ENCODE data around the gene MAT2A. TPM values are rescaled to one million over a fixed set of nuclear protein-coding genes. Genes with fewer than 3 reads are reported as not detected.
A peak's percentile ranks its signal among the peaks of the same experiment; 100 is the strongest.

The MAT2A gene
- polyA plus RNA-seq, 1 donor (not counting 4 experiments of a cell fraction or from before 2014, with no cell fraction given): 353 TPM

- Histone ChIP-seq H4K20me1 (ENCODE audit: control insufficient read depth, extremely low read depth, insufficient read depth, low read length) (peaks cover 34% of the 10 kb centered on the region), H3K9me3 (ENCODE audit: control insufficient read depth, low read depth, low read length) (no peaks in the 10 kb centered on the region), H3K9ac (ENCODE audit: control insufficient read depth, extremely low read depth, insufficient read depth, low read length) (peak overlapping the region; percentile 100), H3K27ac (ENCODE audit: control insufficient read depth, insufficient read depth, low read length) (peak overlapping the region; percentile 98), H3K79me2 (ENCODE audit: control insufficient read depth, insufficient read depth, low read length) (peaks cover 55% of the 10 kb centered on the region), H3K9me1 (ENCODE audit: control insufficient read depth, extremely low read depth, insufficient read depth, low read length) (peaks cover 2% of the 10 kb centered on the region), H3K4me3 (ENCODE audit: control insufficient read depth in 2 of 3, extremely low read depth in 1 of 3, insufficient read depth in 2 of 3, low read depth in 1 of 3, low read length in 3 of 3) (peak overlapping the region; percentile 75 to 97 (median 86)), H3K4me2 (ENCODE audit: control insufficient read depth, extremely low read depth, insufficient read depth, low read depth, low read length) (peak overlapping the region; percentile 92), H3K27me3 (ENCODE audit: control insufficient read depth, extremely low read depth, insufficient read depth, low read length) (no peaks in the 10 kb centered on the region), H3K36me3 (ENCODE audit: control insufficient read depth in 2 of 2, extremely low read depth in 1 of 2, insufficient read depth in 2 of 2, low read length in 2 of 2) (peaks cover 13 to 45% of the 10 kb centered on the region in 2 experiments), H3K4me1 (ENCODE audit: control insufficient read depth, extremely low read depth, insufficient read depth, low read length) (peaks cover 50% of the 10 kb centered on the region), H2AFZ (ENCODE audit: control insufficient read depth, low read length) (no peak overlapping the region)
- TF ChIP-seq EZH2 (IDR thresholded peaks at IDR 0.05; ENCODE audit: low read length) (no peak), CTCF (optimal IDR thresholded peaks at IDR 0.05 in 1 of 3, IDR thresholded peaks at IDR 0.05 in 1 of 3, conservative IDR thresholded peaks at IDR 0.05 in 1 of 3; ENCODE audit: extremely low read depth in 1 of 3, insufficient read depth in 2 of 3, low read length in 3 of 3) (no peak)
- dilution Hi-C loops (cut with MboI; ENCODE audit: extremely low pct_ligation_motif_present, low sequenced_read_pairs): no loop called here
- no peak for FAIRE-seq
- no peak for DNase-seq (ENCODE audit: low read depth, low spot score)
These were observed 579 bp downstream of the MAT2A start for GRCh38 chr2:85539361-85540132.

- no peak overlapping the region for H2AFZ ChIP-seq (ENCODE audit: control insufficient read depth, low read length)
- peaks cover 55% of the 10 kb centered on the region for H3K79me2 ChIP-seq (ENCODE audit: control insufficient read depth, insufficient read depth, low read length)
- H3K9me1 ChIP-seq (ENCODE audit: control insufficient read depth, extremely low read depth, insufficient read depth, low read length): peaks cover 2% of the 10 kb centered on the region
- dilution Hi-C loops (cut with MboI; ENCODE audit: extremely low pct_ligation_motif_present, low sequenced_read_pairs): no loop called here
- peak overlapping the region; percentile 92 for H3K4me2 ChIP-seq (ENCODE audit: control insufficient read depth, extremely low read depth, insufficient read depth, low read depth, low read length)
- peak overlapping the region; percentile 100 for H3K9ac ChIP-seq (ENCODE audit: control insufficient read depth, extremely low read depth, insufficient read depth, low read length)
- H3K4me3 ChIP-seq (ENCODE audit: control insufficient read depth in 2 of 3, extremely low read depth in 1 of 3, insufficient read depth in 2 of 3, low read depth in 1 of 3, low read length in 3 of 3): peak overlapping the region; percentile 75 to 97 (median 86)
- DNase-seq (ENCODE audit: low read depth, low spot score): no peak
- H3K27ac ChIP-seq (ENCODE audit: control insufficient read depth, insufficient read depth, low read length): peak overlapping the region; percentile 98
- no peaks in the 10 kb centered on the region for H3K27me3 ChIP-seq (ENCODE audit: control insufficient read depth, extremely low read depth, insufficient read depth, low read length)
- H3K9me3 ChIP-seq (ENCODE audit: control insufficient read depth, low read depth, low read length): no peaks in the 10 kb centered on the region
- no peak for FAIRE-seq
- peaks cover 36% of the 10 kb centered on the region for H4K20me1 ChIP-seq (ENCODE audit: control insufficient read depth, extremely low read depth, insufficient read depth, low read length)
- no peak for TF ChIP-seq EZH2 (IDR thresholded peaks at IDR 0.05; ENCODE audit: low read length)
- peaks cover 13 to 50% of the 10 kb centered on the region in 2 experiments for H3K36me3 ChIP-seq (ENCODE audit: control insufficient read depth in 2 of 2, extremely low read depth in 1 of 2, insufficient read depth in 2 of 2, low read length in 2 of 2)
- peaks cover 51% of the 10 kb centered on the region for H3K4me1 ChIP-seq (ENCODE audit: control insufficient read depth, extremely low read depth, insufficient read depth, low read length)
These were observed 1.2 kb downstream of the MAT2A start for GRCh38 chr2:85540133-85540648.
